AG10803 (cell line): Measurements from ENCODE around the gene ADARB2.
"Not testable (repeated sequence)": the region's sequence is repeated elsewhere in the genome, so short reads cannot be mapped to it uniquely, and the experiment has no call there.

Source experiments
- DNase-seq: peaks from one replicate; pipeline ENCODE4 v3.0.0; 2010; ENCODE audit warnings: low read depth
- H3K4me3 ChIP-seq: 2 replicates; pipeline ENCODE4 v1.5.1; 2011; ENCODE audit warnings: mild to moderate bottlenecking, low read length, control low read depth
- TF ChIP-seq, protein P1 (sequence below): conservative IDR thresholded peaks from 2 replicates; pipeline ENCODE4 v1.5.1; 2011; ENCODE audit warnings: mild to moderate bottlenecking, low read length, control low read depth, inconsistent platforms

ADARB2 gene

DNA sequence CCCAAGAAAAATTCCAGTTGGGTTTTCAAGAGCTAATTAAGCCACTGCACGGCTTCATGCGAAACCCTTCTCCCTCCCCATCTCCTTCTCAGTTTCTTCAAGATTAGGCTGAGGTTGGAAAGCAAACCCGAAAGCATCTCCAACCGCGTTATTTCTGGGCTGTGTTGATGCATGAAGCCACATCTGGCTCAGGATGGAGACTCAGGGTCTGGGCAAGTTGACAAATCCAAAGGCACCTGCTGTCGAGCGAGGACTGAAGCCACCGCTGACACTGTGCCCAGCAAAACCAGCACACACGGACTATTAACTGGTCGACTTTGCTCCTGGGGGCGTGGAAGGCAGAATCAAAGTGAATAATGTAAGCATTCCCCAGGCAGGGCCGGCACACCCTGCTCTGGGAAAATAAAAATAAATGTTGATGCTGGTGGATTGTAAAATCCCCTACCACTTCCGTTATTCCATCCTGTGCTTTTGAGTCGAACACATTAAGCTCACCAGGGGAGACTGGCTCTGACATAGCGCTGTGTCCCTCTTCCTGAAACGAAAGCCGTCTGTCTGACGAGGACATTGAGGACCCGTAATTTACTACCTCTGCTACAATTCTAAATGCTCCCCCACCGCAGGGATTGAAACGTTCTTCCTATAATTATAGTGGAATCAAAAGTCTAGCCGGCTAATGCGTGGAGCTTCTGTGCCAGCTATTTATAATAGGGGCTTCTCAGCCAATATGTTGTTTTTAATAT, 269.8 kb downstream of the ADARB2 start:
- no peak for DNase-seq
- H3K4me3 ChIP-seq, result no peak overlapping the region
- TF ChIP-seq, protein P1, sequence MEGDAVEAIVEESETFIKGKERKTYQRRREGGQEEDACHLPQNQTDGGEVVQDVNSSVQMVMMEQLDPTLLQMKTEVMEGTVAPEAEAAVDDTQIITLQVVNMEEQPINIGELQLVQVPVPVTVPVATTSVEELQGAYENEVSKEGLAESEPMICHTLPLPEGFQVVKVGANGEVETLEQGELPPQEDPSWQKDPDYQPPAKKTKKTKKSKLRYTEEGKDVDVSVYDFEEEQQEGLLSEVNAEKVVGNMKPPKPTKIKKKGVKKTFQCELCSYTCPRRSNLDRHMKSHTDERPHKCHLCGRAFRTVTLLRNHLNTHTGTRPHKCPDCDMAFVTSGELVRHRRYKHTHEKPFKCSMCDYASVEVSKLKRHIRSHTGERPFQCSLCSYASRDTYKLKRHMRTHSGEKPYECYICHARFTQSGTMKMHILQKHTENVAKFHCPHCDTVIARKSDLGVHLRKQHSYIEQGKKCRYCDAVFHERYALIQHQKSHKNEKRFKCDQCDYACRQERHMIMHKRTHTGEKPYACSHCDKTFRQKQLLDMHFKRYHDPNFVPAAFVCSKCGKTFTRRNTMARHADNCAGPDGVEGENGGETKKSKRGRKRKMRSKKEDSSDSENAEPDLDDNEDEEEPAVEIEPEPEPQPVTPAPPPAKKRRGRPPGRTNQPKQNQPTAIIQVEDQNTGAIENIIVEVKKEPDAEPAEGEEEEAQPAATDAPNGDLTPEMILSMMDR, result no peak

DNA sequence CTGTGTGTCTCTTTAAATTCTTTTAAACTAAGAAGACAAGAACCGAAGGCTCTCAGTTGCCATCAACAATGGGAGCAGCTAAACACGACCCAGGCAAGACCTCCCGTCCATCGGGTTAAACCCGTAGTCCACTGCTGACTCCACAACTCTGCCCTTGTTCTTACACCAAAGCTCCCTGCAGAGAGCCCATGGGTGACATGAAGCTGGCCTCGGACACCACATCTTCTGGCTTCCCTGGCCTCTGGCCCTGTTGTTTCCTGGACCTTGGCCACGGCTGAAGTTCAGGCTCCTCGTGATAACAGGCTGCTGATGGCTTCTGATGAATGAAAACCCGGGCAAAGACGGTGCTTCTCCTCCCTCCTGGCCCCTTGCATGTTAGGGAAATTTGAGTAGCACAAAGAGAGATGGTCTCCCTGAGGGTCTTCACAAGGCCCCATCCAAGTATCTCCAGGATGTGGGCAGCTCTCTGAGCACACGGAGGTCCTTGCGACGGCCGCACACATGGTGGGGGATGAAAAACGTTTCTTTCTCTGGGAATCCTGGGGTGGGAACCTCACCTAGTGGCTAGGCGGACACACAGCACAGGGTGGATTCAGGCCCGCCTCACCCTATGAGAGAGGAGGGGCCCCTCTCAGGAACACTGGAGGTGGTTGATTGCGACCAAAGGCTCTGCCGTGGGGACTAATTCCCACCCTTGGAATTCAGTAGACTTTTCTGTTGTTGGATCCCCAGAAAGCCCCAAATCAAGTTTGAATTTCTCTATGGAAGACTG, 271.1 kb downstream of the ADARB2 start:
- no peak for DNase-seq
- TF ChIP-seq, protein P1, result no peak
- H3K4me3 ChIP-seq, result no peak overlapping the region

DNA sequence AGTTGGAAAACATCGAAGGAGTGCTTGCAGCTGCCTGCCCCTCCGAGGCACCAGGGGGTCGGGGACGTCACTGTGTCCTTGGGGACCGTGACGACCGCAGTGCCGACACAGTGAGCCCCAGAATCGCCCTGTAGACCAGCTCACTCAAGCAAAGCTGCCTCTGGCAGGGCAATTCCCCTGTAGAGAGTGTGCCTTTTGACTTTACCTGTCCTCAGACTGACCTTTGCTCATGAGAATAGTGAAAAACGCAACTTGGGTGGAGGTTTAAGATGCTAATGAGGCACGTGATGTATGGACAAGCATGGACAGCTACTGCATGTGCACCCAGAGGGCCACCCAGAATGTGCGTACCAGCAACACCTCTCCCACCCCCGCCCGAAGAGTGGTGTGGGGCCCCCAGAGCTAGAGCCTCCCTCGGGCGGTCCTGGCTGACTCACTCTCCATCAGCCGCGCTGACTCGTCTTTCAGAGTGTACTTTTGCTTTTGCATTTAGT, 271.9 kb downstream of the ADARB2 start:
- no peak for DNase-seq
- H3K4me3 ChIP-seq, result no peak overlapping the region
- TF ChIP-seq, protein P1, result no peak

DNA sequence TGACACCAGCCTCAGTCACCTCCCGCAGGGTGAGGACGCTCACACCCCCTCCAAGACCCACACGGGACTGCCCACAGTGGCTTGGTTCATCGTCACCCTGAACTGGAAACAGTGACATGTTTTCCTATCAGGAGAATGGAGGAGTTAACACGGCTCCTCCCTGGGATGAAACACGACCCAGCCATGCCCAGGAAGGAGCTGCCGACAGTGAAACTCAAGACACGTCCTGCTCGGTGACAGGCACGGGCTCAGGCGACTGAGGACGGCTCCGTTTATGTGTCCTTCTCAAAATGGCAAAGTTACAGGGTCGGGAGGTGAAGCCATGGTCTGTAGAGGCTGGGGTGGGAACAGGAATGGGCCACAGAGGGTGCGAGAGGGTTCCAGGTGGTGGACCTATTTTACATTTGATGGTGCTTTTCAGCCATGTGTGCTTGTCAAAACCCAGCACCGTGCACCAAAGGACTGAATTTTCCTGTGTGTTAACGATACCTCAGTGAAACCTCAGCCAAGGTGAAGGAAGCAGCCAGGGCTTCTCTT, 272.4 kb downstream of the ADARB2 start:
- no peak overlapping the region for H3K4me3 ChIP-seq
- TF ChIP-seq, protein P1, result no peak
- DNase-seq, result no peak

DNA sequence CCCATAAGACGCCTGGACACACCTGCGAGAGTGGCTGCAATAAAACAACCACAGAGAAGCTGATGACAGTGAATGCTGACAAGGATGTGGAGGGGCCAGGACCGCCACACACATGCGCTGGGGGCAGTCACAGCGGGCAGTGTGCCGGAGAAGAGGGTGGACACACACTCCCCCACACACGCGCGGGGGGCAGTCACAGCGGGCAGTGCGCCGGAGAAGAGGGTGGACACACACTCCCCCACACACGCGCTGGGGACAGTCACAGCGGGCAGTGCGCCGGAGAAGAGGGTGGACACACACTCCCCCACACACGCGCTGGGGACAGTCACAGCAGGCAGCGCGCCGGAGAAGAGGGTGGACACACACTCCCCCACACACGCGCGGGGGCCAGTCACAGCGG, 273.4 kb downstream of the ADARB2 start:
- not testable (repeated sequence) for H3K4me3 ChIP-seq, DNase-seq

DNA sequence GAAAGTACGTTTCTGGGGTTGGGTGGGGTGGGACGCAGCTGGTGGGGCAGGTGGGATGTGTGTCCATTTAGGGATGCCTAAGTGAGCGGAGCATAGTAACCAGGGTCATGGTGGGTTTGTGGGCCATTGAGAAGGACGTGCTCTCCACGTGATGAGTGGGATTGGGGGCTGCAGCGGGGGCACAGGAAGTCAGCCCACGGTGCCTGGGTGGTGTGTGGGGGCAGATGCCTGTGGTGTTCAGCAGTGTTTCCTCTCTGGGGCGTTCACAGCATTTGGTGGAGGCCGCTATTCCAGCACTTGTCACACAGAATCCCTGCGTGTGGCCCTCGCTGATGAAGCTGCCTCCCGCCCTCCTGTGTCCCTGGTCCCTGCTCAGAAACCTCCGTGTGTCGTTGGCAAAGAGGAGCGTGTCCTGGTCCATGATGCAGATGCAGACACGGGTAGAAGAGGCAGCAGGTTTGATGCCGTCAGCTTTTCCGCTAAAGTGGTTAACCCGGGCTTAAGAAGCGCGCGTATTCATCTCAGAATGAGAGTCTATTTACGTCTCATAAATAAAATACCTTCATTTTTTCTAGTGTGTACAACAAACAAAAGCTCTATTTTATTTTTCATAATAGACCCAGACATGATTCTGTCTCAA, 274.2 kb downstream of the ADARB2 start:
- DNase-seq, result no peak
- H3K4me3 ChIP-seq, result no peak overlapping the region
- TF ChIP-seq, protein P1, result no peak

DNA sequence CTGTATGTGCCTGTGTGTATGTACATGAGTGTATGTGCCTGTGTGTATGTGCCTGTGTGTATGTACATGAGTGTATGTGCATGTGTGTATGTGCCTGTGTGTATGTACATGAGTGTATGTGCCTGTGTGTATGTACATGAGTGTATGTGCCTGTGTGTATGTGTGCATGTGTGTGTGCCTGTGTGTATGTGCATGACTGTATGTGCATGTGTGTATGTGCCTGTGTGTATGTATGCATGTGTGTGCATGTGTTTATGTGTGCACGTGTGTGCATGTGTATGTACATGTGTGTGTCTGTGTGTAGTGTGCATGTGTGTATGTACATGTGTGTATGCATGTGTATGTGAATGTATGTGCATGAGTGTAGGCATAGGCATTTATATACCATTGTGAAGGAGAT, 274.8 kb downstream of the ADARB2 start:
- no peak for DNase-seq
- H3K4me3 ChIP-seq, result no peak overlapping the region
- TF ChIP-seq, protein P1, result no peak
